ENCODE measurements around the gene CXCL14. TPM values are rescaled to one million over a fixed set of nuclear protein-coding genes. Genes with fewer than 3 reads are reported as not detected.

Gene CXCL14, protein sequence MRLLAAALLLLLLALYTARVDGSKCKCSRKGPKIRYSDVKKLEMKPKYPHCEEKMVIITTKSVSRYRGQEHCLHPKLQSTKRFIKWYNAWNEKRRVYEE
- total RNA-seq, result not detected in 2 replicates

- Mint-ChIP-seq H3K9me3 (no peaks in the 10 kb centered on the region), H3K36me3 (ENCODE audit: low read depth) (no peaks in the 10 kb centered on the region), H3K27me3 (ENCODE audit: insufficient read depth) (peaks cover 37% of the 10 kb centered on the region), H3K4me3 (no peak within 1 kb of the TSS), H3K4me1 (ENCODE audit: low read depth) (no peaks in the 10 kb centered on the region), H3K27ac (no peak within 1 kb of the TSS)
- intact Hi-C loops (cut with micrococcal nuclease), result no loop called here
- DNase-seq (ENCODE audit: low spot score), result no peak
These were observed at the start of gene CXCL14 for GRCh38 chr5:135578685-135579341. TSS of gene CXCL14 (minus strand) at chr5:135578991. CDS start at chr5:135578778, 213 bp downstream.

DNA sequence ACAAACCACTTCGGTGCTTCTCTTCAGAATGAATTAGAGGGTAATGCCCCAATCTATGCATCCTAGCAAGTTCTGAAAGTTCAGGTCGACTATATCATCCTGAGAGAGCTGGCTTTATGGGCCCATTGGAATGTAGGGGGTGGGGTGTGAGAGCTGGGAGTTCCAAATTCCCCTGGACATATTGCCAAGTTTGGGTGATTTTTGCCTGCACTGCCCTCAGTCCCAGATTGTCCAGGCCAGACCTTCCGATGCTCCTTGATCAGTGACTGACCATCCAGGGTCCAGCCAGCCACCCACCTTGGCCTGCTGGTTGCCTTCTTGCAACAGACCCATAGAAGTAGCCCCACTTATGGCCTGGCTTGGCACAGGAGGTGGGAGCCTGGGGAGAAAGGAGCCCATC, 47.8 kb upstream of the CXCL14 start:
- Mint-ChIP-seq H3K4me3 (no peak overlapping the region), H3K27me3 (ENCODE audit: insufficient read depth) (peaks cover 2% of the 10 kb centered on the region), H3K9me3 (no peaks in the 10 kb centered on the region), H3K27ac (no peak overlapping the region), H3K4me1 (ENCODE audit: low read depth) (no peaks in the 10 kb centered on the region), H3K36me3 (ENCODE audit: low read depth) (no peaks in the 10 kb centered on the region)
- no peak for DNase-seq (ENCODE audit: low spot score)
- intact Hi-C loops (cut with micrococcal nuclease), result no loop called here

GRCh38 chr5:135625961-135626360, 47.2 kb upstream of the CXCL14 start:
- H3K27ac Mint-ChIP-seq, result no peak overlapping the region
- no peaks in the 10 kb centered on the region for H3K9me3 Mint-ChIP-seq
- peaks cover 2% of the 10 kb centered on the region for H3K27me3 Mint-ChIP-seq (ENCODE audit: insufficient read depth)
- H3K4me1 Mint-ChIP-seq (ENCODE audit: low read depth), result no peaks in the 10 kb centered on the region
- no peaks in the 10 kb centered on the region for H3K36me3 Mint-ChIP-seq (ENCODE audit: low read depth)
- intact Hi-C loops (cut with micrococcal nuclease), result no loop called here
- H3K4me3 Mint-ChIP-seq, result no peak overlapping the region
- no peak for DNase-seq (ENCODE audit: low spot score)

- H3K4me1 Mint-ChIP-seq (ENCODE audit: low read depth), result no peaks in the 10 kb centered on the region
- H3K9me3 Mint-ChIP-seq, result no peaks in the 10 kb centered on the region
- DNase-seq (ENCODE audit: low spot score), result no peak
- intact Hi-C loops (cut with micrococcal nuclease), result no loop called here
- no peak overlapping the region for H3K4me3 Mint-ChIP-seq
- no peak overlapping the region for H3K27ac Mint-ChIP-seq
- no peaks in the 10 kb centered on the region for H3K36me3 Mint-ChIP-seq (ENCODE audit: low read depth)
- peaks cover 2% of the 10 kb centered on the region for H3K27me3 Mint-ChIP-seq (ENCODE audit: insufficient read depth)
These were observed 46.7 kb upstream of the CXCL14 start for GRCh38 chr5:135625486-135625885.

DNA sequence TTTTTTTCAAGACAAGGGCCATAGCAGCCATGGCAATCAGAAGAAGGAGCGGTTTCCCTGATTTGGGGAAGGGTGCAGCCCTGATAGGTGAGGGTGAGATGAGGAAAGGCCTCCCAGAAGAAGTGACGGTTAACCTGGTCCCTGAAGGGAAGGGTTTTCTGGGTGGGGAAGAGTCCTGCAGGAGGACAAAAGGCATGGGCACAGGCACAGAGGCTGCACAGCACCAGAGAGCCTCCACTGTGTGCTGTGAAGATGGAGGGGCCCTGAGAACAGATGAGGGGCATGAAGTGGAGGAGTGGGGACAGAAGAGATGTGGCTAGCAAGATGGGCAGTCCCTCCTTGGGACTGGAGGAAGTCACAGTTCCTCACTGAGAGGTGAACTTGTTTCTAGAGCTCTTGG, 46.3 kb upstream of the CXCL14 start:
- DNase-seq (ENCODE audit: low spot score), result no peak
- H3K27ac Mint-ChIP-seq, result no peak overlapping the region

GRCh38 chr5:135623186-135623715, 44.5 kb upstream of the CXCL14 start:
- intact Hi-C loops (cut with micrococcal nuclease), result no loop called here
- H3K27me3 Mint-ChIP-seq (ENCODE audit: insufficient read depth), result peaks cover 2% of the 10 kb centered on the region
- no peaks in the 10 kb centered on the region for H3K36me3 Mint-ChIP-seq (ENCODE audit: low read depth)
- no peak overlapping the region for H3K27ac Mint-ChIP-seq
- peaks cover 13% of the 10 kb centered on the region for H3K9me3 Mint-ChIP-seq
- DNase-seq (ENCODE audit: low spot score), result no peak
- H3K4me1 Mint-ChIP-seq (ENCODE audit: low read depth), result no peaks in the 10 kb centered on the region
- no peak overlapping the region for H3K4me3 Mint-ChIP-seq

More for the DNA sequence above, 46.3 kb upstream of the CXCL14 start:
- peaks cover 2% of the 10 kb centered on the region for H3K27me3 Mint-ChIP-seq (ENCODE audit: insufficient read depth)
- H3K36me3 Mint-ChIP-seq (ENCODE audit: low read depth), result no peaks in the 10 kb centered on the region
- H3K9me3 Mint-ChIP-seq, result no peaks in the 10 kb centered on the region
- intact Hi-C loops (cut with micrococcal nuclease), result no loop called here
- no peaks in the 10 kb centered on the region for H3K4me1 Mint-ChIP-seq (ENCODE audit: low read depth)
- no peak overlapping the region for H3K4me3 Mint-ChIP-seq

GRCh38 chr5:135615581-135616260, 36.9 kb upstream of the CXCL14 start:
- intact Hi-C loops (cut with micrococcal nuclease), result no loop called here
- Mint-ChIP-seq H3K27me3 (ENCODE audit: insufficient read depth) (peaks cover 8% of the 10 kb centered on the region), H3K4me1 (ENCODE audit: low read depth) (no peaks in the 10 kb centered on the region), H3K9me3 (peaks cover 16% of the 10 kb centered on the region), H3K36me3 (ENCODE audit: low read depth) (no peaks in the 10 kb centered on the region), H3K4me3 (no peak overlapping the region), H3K27ac (no peak overlapping the region)
- DNase-seq (ENCODE audit: low spot score), result no peak

- Mint-ChIP-seq H3K4me3 (no peak overlapping the region), H3K27me3 (ENCODE audit: insufficient read depth) (peaks cover 8% of the 10 kb centered on the region), H3K9me3 (peaks cover 16% of the 10 kb centered on the region), H3K36me3 (ENCODE audit: low read depth) (no peaks in the 10 kb centered on the region), H3K4me1 (ENCODE audit: low read depth) (no peaks in the 10 kb centered on the region), H3K27ac (no peak overlapping the region)
- intact Hi-C loops (cut with micrococcal nuclease), result no loop called here
- DNase-seq (ENCODE audit: low spot score), result no peak
These were observed 36.4 kb upstream of the CXCL14 start for GRCh38 chr5:135615171-135615570.

DNA sequence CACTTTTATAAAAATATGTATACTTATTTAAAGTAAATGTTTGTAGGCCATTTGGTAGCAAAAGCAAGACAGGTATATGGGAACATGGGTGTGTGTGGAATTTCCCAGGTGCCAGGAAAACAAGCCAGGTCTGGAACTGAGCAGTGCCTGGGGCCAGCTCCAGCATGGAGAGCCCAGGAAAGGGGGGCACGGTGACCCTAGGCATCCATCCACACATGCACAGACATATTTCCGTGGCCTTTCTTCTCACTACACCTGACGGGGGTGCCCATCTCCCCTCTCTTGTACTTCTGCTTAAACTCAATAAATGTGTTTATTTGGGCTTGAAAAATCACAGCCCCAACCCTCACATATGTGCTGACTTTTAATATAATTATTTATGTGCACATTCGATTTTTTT, 31.2 kb upstream of the CXCL14 start:
- Mint-ChIP-seq H3K4me3 (no peak overlapping the region), H3K27ac (no peak overlapping the region), H3K27me3 (ENCODE audit: insufficient read depth) (peaks cover 8% of the 10 kb centered on the region)

DNA sequence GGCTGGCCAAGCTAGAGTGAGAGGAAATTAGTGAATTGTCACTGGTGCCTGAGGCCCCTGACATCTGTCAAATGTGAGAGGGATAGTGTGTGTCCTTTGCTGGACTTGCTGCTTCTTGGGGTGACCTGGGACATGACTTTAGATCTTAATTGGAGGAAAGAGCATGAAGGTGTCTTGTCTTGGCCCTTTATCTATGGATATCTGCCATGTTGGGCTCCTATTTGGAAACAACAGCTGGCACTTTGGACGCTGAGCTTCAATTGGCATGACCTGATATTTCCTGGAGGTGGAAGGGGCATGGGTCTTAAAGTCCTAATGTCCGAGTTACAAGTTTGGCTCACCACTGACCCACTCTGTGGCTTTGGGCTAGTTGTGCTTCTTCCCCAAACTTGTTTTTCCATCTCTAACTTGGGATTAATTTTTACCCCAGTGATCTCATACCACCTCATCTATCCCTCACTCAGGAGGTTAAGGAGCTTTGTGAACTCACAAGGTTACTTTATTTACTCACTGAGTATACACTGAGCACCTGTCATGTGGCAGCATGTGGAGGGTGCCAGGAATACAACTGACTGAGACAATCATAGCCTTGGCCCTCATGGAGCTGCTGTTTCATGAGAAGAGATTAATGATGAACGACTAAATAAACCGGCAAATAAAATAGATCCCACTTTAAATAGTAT, 30.1 kb upstream of the CXCL14 start:
- no peaks in the 10 kb centered on the region for H3K9me3 Mint-ChIP-seq
- no peak for DNase-seq (ENCODE audit: low spot score)
- no peak overlapping the region for H3K27ac Mint-ChIP-seq
- intact Hi-C loops (cut with micrococcal nuclease), result no loop called here
- H3K27me3 Mint-ChIP-seq (ENCODE audit: insufficient read depth), result peaks cover 8% of the 10 kb centered on the region
- H3K36me3 Mint-ChIP-seq (ENCODE audit: low read depth), result no peaks in the 10 kb centered on the region
- H3K4me3 Mint-ChIP-seq, result no peak overlapping the region
- no peaks in the 10 kb centered on the region for H3K4me1 Mint-ChIP-seq (ENCODE audit: low read depth)

More for the DNA sequence above, 31.2 kb upstream of the CXCL14 start:
- intact Hi-C loops (cut with micrococcal nuclease), result no loop called here
- Mint-ChIP-seq H3K36me3 (ENCODE audit: low read depth) (no peaks in the 10 kb centered on the region), H3K4me1 (ENCODE audit: low read depth) (no peaks in the 10 kb centered on the region), H3K9me3 (no peaks in the 10 kb centered on the region)
- no peak for DNase-seq (ENCODE audit: low spot score)

DNA sequence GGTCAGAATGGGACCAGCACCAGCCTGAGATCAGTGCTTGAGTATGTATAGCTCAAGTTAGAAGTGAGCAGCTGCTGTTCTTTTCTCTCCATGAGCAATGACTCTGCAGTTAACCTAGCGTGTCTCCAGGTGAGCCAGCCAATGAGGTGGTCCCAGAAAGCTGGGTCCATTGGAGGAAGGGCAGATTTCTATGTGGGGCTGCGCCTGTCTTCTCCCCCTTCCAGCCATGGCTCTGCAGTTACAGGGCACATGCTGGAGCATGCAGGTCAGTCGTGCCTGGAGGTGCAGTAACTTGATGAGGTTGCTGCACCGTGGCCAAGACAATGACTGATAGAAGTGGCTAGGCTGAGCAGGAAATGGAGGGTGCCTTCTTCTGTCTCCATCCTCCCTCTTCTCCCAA, 29.6 kb upstream of the CXCL14 start:
- Mint-ChIP-seq H3K4me3 (no peak overlapping the region), H3K27me3 (ENCODE audit: insufficient read depth) (peaks cover 7% of the 10 kb centered on the region), H3K9me3 (no peaks in the 10 kb centered on the region), H3K4me1 (ENCODE audit: low read depth) (no peaks in the 10 kb centered on the region), H3K27ac (no peak overlapping the region), H3K36me3 (ENCODE audit: low read depth) (no peaks in the 10 kb centered on the region)
- intact Hi-C loops (cut with micrococcal nuclease), result no loop called here
- no peak for DNase-seq (ENCODE audit: low spot score)

DNA sequence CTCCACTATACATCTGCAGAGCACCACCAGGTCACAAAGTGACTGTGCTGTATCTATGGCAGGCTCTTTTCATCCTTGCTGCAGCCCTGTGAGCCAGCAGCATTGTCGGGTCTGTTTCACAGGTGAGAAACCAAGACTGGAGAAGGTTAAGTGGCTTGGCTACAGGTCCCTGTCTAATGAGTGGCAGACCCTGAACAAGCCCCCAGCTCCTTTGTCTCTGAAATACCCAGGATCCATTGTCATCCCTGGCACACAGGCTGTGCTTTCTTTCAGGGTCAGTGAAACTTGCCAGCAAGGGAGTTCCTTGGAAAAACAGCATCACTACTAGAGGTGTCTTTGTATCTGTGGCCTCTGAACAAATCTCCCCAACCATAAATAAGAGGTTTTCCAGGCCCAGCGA, 27.6 kb upstream of the CXCL14 start:
- H3K27ac Mint-ChIP-seq, result no peak overlapping the region

DNA sequence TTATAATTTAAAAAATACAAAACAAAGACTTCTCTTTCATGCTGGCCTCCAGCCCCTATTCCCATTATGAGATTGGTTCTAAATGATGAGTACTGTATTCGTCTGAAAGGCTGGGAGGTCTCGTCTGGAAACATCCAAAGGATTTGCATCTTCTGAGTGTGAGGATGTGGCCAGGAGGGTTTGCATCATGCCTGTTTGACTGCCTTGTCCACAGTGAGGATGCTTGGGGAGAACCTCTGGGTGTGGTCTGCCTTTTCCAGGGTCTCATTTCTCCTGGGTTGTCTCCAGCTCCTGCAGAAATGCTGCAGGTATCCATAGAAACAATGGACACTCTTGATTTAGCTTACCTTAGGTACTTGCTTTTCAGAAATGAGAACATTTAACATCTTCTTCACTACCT, 26.4 kb upstream of the CXCL14 start:
- Mint-ChIP-seq H3K27me3 (ENCODE audit: insufficient read depth) (peaks cover 2% of the 10 kb centered on the region), H3K27ac (no peak overlapping the region), H3K4me3 (no peak overlapping the region), H3K9me3 (no peaks in the 10 kb centered on the region), H3K36me3 (ENCODE audit: low read depth) (no peaks in the 10 kb centered on the region), H3K4me1 (ENCODE audit: low read depth) (no peaks in the 10 kb centered on the region)
- DNase-seq (ENCODE audit: low spot score), result no peak
- intact Hi-C loops (cut with micrococcal nuclease), result no loop called here

More for the DNA sequence above, 27.6 kb upstream of the CXCL14 start:
- intact Hi-C loops (cut with micrococcal nuclease), result no loop called here
- no peaks in the 10 kb centered on the region for H3K4me1 Mint-ChIP-seq (ENCODE audit: low read depth)
- no peak for DNase-seq (ENCODE audit: low spot score)
- H3K36me3 Mint-ChIP-seq (ENCODE audit: low read depth), result no peaks in the 10 kb centered on the region
- no peak overlapping the region for H3K4me3 Mint-ChIP-seq
- peaks cover 2% of the 10 kb centered on the region for H3K27me3 Mint-ChIP-seq (ENCODE audit: insufficient read depth)
- H3K9me3 Mint-ChIP-seq, result no peaks in the 10 kb centered on the region

All from activated T-helper 1 cell treated with anti-CD3 and anti-CD28 coated beads, Interleukin-12 subunit alpha, Interleukin-12 subunit beta, Interleukin-2, Interleukin-4 antibody, amounts not matched to agents 30 ng/mL and 10 ng/mL and 1 ng/mL, durations not matched to agents 14 hours and 24 hours and 36 hours (primary cell).